ENCODE measurements around the gene ARL8B. TPM values are rescaled to one million over a fixed set of nuclear protein-coding genes. Genes with fewer than 3 reads are reported as not detected.
"Not testable (repeated sequence)": the region's sequence is repeated elsewhere in the genome, so short reads cannot be mapped to it uniquely, and the experiment has no call there.

Gene ARL8B
- total RNA-seq, 1 experiment from 2014 or later, result 65.8 TPM

- no peak for DNase-seq (ENCODE audit: low read depth)
Measured at GRCh38 chr3:5144316-5144994, 22.4 kb downstream of the ARL8B start.

- no peak for DNase-seq (ENCODE audit: low read depth)
Measured at GRCh38 chr3:5145120-5145519, 23.0 kb downstream of the ARL8B start.

- DNase-seq (ENCODE audit: low read depth), result not testable (repeated sequence)
Measured at GRCh38 chr3:5147152-5147551, 25.1 kb downstream of the ARL8B start.

GRCh38 chr3:5149306-5149880 lies 27.3 kb downstream of the ARL8B start:
- no peak for DNase-seq (ENCODE audit: low read depth)

GRCh38 chr3:5151586-5151985 lies 29.5 kb downstream of the ARL8B start:
- no peak for DNase-seq (ENCODE audit: low read depth)

- DNase-seq (ENCODE audit: low read depth), result no peak
Measured at GRCh38 chr3:5153074-5153473, 31.0 kb downstream of the ARL8B start.

GRCh38 chr3:5155241-5155640 lies 33.1 kb downstream of the ARL8B start:
- DNase-seq (ENCODE audit: low read depth), result no peak

GRCh38 chr3:5160321-5160720 lies 38.2 kb downstream of the ARL8B start:
- no peak for DNase-seq (ENCODE audit: low read depth)

- DNase-seq (ENCODE audit: low read depth), result peak; percentile 78
Measured at GRCh38 chr3:5160940-5161858, 39.1 kb downstream of the ARL8B start.

- peak; percentile 81 for DNase-seq (ENCODE audit: low read depth)
Measured at GRCh38 chr3:5162102-5162501, 40.0 kb downstream of the ARL8B start.

- DNase-seq (ENCODE audit: low read depth), result no peak
Measured at GRCh38 chr3:5165698-5166097, 43.6 kb downstream of the ARL8B start.

- DNase-seq (ENCODE audit: low read depth), result no peak
Measured at GRCh38 chr3:5166846-5167245, 44.8 kb downstream of the ARL8B start.

GRCh38 chr3:5168110-5168509 lies 46.0 kb downstream of the ARL8B start:
- no peak for DNase-seq (ENCODE audit: low read depth)

- no peak for DNase-seq (ENCODE audit: low read depth)
Measured at GRCh38 chr3:5169807-5170206, 47.7 kb downstream of the ARL8B start.

- no peak for DNase-seq (ENCODE audit: low read depth)
Measured at GRCh38 chr3:5170975-5171374, 48.9 kb downstream of the ARL8B start.

- no peak for DNase-seq (ENCODE audit: low read depth)
Measured at GRCh38 chr3:5172018-5172417, 49.9 kb downstream of the ARL8B start.

- DNase-seq (ENCODE audit: low read depth), result not testable (repeated sequence)
Measured at GRCh38 chr3:5179036-5179435, 56.9 kb downstream of the ARL8B start.

GRCh38 chr3:5181469-5182141 lies 59.5 kb downstream of the ARL8B start:
- no peak for DNase-seq (ENCODE audit: low read depth)

GRCh38 chr3:5183714-5184113 lies 61.6 kb downstream of the ARL8B start:
- DNase-seq (ENCODE audit: low read depth), result not testable (repeated sequence)

- DNase-seq (ENCODE audit: low read depth), result no peak
Measured at GRCh38 chr3:5184499-5184898, 62.4 kb downstream of the ARL8B start.

GRCh38 chr3:5185093-5185673 lies 63.1 kb downstream of the ARL8B start:
- no peak for DNase-seq (ENCODE audit: low read depth)
